NT2/D1 (cell line): ENCODE measurements around the gene PCDHGC4.

Experiments
- SUZ12 ChIP-seq: IDR thresholded peaks from 2 replicates; pipeline ENCODE4 v1.6.1; 2011; ENCODE audit not compliant: insufficient read length, insufficient read depth; ENCODE audit errors: extremely low read depth
- ZNF274 ChIP-seq: IDR thresholded peaks from 2 replicates; pipeline ENCODE4 v1.6.1; 2011; ENCODE audit warnings: mild to moderate bottlenecking, low read depth, low read length

GRCh38 chr5:141517880-141518617, 33.2 kb downstream of the PCDHGC4 start:
- no peak for TF ChIP-seq ZNF274
- TF ChIP-seq SUZ12: no peak
